ENCODE data around the gene MMD2.

DNA sequence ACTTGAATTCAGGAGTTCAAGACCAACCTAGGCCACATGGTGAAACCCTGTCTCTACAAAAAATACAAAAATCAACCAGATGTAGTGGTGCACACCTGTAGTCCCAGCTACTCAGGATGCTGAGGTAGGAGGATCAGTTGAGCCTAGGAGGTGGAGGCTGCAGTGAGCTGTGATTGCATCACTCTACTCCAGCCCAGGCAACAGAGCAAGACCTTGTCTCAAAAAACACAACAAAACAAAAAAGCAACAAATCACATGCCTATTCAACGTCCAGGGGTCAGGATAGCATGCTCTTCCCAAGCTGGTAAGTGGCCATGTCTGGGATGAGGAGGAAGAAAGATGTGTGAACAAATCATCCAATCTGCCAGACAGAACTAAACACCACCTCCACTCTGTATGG is 69.3 kb downstream of the MMD2 start:
- no peak for TF ChIP-seq ISL1 (CRISPR knock-in tag; IDR thresholded peaks at IDR 0.05)
- no peak for TF ChIP-seq ZNF565 (CRISPR knock-in tag; conservative IDR thresholded peaks at IDR 0.05; ENCODE audit: low read depth)
- TF ChIP-seq TCF4 (CRISPR knock-in tag; IDR thresholded peaks at IDR 0.05; ENCODE audit: borderline replicate concordance), result no peak
- no peak for TF ChIP-seq CSDC2 (CRISPR knock-in tag; IDR thresholded peaks at IDR 0.05)
- TF ChIP-seq ARNTL (CRISPR knock-in tag; IDR thresholded peaks at IDR 0.05; ENCODE audit: borderline replicate concordance, low read depth), result no peak

Data from SK-N-SH treated with all-trans-retinoic acid at 6 μM for 48 hours (cell line).